ENCODE data around the gene STAB1. TPM values are rescaled to one million over a fixed set of nuclear protein-coding genes. Genes with fewer than 3 reads are reported as not detected.
A peak's percentile ranks its signal among the peaks of the same experiment; 100 is the strongest.

Gene STAB1
- polyA plus RNA-seq, 3 donors, result 3.8 to 535 (median 15.8) TPM

DNA sequence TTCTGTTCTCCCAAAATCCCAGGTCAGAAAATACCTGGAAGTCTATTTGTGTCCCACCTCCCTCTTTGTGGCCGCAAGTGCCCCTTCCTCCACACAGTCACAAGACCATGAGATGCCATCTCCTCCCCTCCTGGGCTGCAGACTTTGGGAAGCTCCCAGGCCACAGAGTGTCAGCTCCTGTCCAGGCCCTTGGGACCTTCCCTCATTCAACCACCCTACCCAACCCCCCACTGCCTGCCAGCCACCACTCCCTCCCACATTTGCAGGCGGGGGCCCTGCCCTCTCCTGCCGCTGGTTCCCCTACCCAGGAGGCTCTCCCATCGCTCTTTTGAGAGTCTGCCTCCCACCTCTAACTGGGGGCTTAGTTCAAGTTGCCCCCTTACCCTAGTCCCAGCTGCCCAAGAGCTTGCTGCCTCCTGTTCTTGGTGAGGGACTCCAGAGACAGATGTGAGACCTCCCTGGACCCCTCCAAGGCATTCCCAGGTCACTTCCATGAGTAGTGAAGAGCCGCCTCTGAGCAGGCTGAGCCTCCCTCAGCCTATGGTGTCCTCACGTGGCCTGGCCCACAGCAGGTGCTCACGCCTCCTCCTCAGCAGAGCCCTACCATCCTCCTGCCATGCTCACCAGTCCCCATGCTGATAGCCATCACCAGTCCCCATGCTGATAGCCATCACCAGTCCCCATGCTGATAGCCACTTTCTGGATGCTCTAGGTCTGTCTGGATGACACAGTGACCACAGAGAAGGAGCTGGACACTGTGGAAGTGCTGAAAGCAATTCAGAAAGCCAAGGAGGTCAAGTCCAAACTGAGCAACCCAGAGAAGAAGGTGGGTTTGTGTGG, 15.9 kb upstream of the STAB1 start:
- H3K9me3 ChIP-seq (replicated peaks in 1 of 2; ENCODE audit: control insufficient read depth in 1 of 2, insufficient read depth in 1 of 2, low read length in 2 of 2), result no peaks in the 10 kb centered on the region
- peaks cover 0 to 5% (median 0%) of the 10 kb centered on the region in 3 donors for H3K27me3 Mint-ChIP-seq (ENCODE audit: low read depth in 3 of 3)
- peak overlapping the region in 2 of 7 donors; percentile 1 to 59 for H3K27ac Mint-ChIP-seq
- DNase-seq, result no peak
- intact Hi-C loops (cut with micrococcal nuclease), result no loop called here
- no peak overlapping the region for H3K9ac ChIP-seq (ENCODE audit: insufficient read depth, low read length, poor library complexity, severe bottlenecking)
- H3K4me3 Mint-ChIP-seq, result no peak overlapping the region
- TF ChIP-seq, protein P1, sequence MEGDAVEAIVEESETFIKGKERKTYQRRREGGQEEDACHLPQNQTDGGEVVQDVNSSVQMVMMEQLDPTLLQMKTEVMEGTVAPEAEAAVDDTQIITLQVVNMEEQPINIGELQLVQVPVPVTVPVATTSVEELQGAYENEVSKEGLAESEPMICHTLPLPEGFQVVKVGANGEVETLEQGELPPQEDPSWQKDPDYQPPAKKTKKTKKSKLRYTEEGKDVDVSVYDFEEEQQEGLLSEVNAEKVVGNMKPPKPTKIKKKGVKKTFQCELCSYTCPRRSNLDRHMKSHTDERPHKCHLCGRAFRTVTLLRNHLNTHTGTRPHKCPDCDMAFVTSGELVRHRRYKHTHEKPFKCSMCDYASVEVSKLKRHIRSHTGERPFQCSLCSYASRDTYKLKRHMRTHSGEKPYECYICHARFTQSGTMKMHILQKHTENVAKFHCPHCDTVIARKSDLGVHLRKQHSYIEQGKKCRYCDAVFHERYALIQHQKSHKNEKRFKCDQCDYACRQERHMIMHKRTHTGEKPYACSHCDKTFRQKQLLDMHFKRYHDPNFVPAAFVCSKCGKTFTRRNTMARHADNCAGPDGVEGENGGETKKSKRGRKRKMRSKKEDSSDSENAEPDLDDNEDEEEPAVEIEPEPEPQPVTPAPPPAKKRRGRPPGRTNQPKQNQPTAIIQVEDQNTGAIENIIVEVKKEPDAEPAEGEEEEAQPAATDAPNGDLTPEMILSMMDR (IDR thresholded peaks at IDR 0.05), result no peak
- H3K4me2 ChIP-seq (replicated peaks; ENCODE audit: extremely low read depth, low read length, poor library complexity, severe bottlenecking), result no peak overlapping the region
- peaks cover 76 to 83% of the 10 kb centered on the region in 2 donors for H3K36me3 Mint-ChIP-seq
- no peaks in the 10 kb centered on the region for H3K27me3 ChIP-seq (ENCODE audit: control insufficient read depth in 2 of 2, insufficient read depth in 2 of 2, low read length in 2 of 2)
- H2AFZ ChIP-seq (ENCODE audit: insufficient read depth, low read depth, low read length, poor library complexity, severe bottlenecking), result no peak overlapping the region
- peaks cover 53% of the 10 kb centered on the region for H3K4me1 Mint-ChIP-seq
- H3K9me3 Mint-ChIP-seq, result no peaks in the 10 kb centered on the region
- H3K4me3 ChIP-seq (replicated peaks in 1 of 3; ENCODE audit: low read depth in 2 of 3, low read length in 3 of 3), result no peak overlapping the region
- H4K20me1 ChIP-seq (ENCODE audit: insufficient read depth, low read length), result no peaks in the 10 kb centered on the region
- H3K36me3 ChIP-seq (replicated peaks in 1 of 2; ENCODE audit: control insufficient read depth in 1 of 2, insufficient read depth in 2 of 2, low read length in 2 of 2), result peaks cover 64 to 79% of the 10 kb centered on the region in 2 donors
- peaks cover 57% of the 10 kb centered on the region in 2 donors for H3K4me1 ChIP-seq (ENCODE audit: control insufficient read depth in 1 of 2, insufficient read depth in 2 of 2, low read length in 2 of 2)
- WGBS (ENCODE audit: insufficient coverage), result 92% methylated on average over 7 of the region's 7 CpGs
- H3K79me2 ChIP-seq (ENCODE audit: insufficient read depth, low read length), result peaks cover 10% of the 10 kb centered on the region
- peak overlapping the region in 1 of 2 donors; percentile 35 for H3K27ac ChIP-seq (ENCODE audit: low read depth in 1 of 2, low read length in 2 of 2)

DNA sequence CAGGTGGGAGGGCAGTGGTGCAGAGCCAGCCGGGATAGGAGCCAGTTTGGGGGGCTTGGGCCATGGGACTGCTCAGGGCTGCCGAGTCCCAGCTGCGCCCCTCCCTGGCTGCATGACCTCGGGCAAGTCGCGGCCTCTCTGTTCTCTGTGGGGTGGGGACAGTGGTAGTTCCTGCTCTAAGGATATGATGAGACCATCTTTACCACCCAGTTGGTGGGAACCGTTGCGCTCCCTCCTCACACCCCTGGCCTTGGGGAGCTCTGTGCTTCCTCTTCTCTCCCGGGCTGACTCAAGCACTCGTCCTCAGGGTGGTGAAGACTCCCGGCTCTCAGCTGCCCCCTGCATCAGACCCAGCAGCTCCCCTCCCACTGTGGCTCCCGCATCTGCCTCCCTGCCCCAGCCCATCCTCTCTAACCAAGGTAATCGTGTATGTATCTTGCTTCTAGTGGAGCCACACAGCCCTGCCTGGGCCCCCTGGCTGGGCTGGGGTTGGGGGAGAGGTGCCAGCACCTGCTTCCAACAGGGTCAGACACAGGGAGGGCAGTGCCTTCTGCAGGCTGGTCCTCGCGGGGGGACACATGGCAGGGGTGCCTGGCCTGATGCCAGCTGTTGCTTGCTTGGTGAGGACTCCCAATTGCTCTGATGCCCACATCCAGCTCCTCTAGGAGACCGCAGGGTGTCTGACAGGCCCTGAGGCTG, 15.1 kb upstream of the STAB1 start:
- no peak for DNase-seq
- no peaks in the 10 kb centered on the region for H3K9me3 ChIP-seq (replicated peaks in 1 of 2; ENCODE audit: control insufficient read depth in 1 of 2, insufficient read depth in 1 of 2, low read length in 2 of 2)
- H2AFZ ChIP-seq (ENCODE audit: insufficient read depth, low read depth, low read length, poor library complexity, severe bottlenecking), result no peak overlapping the region
- H3K27me3 ChIP-seq (ENCODE audit: control insufficient read depth in 2 of 2, insufficient read depth in 2 of 2, low read length in 2 of 2), result no peaks in the 10 kb centered on the region
- H3K79me2 ChIP-seq (ENCODE audit: insufficient read depth, low read length), result peaks cover 10% of the 10 kb centered on the region
- WGBS (ENCODE audit: insufficient coverage), result 63% methylated on average over 9 of the region's 16 CpGs
- Mint-ChIP-seq H3K4me3 (peak overlapping the region in 1 of 2 donors; percentile 19), H3K4me1 (peaks cover 46% of the 10 kb centered on the region), H3K36me3 (peaks cover 80 to 85% of the 10 kb centered on the region in 2 donors), H3K27ac (no peak overlapping the region), H3K27me3 (ENCODE audit: low read depth in 3 of 3) (peaks cover 0 to 5% (median 0%) of the 10 kb centered on the region in 3 donors), H3K9me3 (no peaks in the 10 kb centered on the region)
- H3K9ac ChIP-seq (ENCODE audit: insufficient read depth, low read length, poor library complexity, severe bottlenecking), result no peak overlapping the region
- peak overlapping the region; percentile 23 for H3K4me2 ChIP-seq (replicated peaks; ENCODE audit: extremely low read depth, low read length, poor library complexity, severe bottlenecking)
- H4K20me1 ChIP-seq (ENCODE audit: insufficient read depth, low read length), result no peaks in the 10 kb centered on the region
- H3K36me3 ChIP-seq (replicated peaks in 1 of 2; ENCODE audit: control insufficient read depth in 1 of 2, insufficient read depth in 2 of 2, low read length in 2 of 2), result peaks cover 65 to 78% of the 10 kb centered on the region in 2 donors
- H3K27ac ChIP-seq (ENCODE audit: low read depth in 1 of 2, low read length in 2 of 2), result peak overlapping the region in 1 of 2 donors; percentile 35
- intact Hi-C loops (cut with micrococcal nuclease), result no loop called here
- TF ChIP-seq, protein P1 (IDR thresholded peaks at IDR 0.05), result no peak
- H3K4me3 ChIP-seq (replicated peaks in 1 of 3; ENCODE audit: low read depth in 2 of 3, low read length in 3 of 3), result no peak overlapping the region
- H3K4me1 ChIP-seq (ENCODE audit: control insufficient read depth in 1 of 2, insufficient read depth in 2 of 2, low read length in 2 of 2), result peaks cover 50 to 51% of the 10 kb centered on the region in 2 donors

Measured in CD14-positive monocyte (primary cell).